Fibroblast of lung (primary cell): ENCODE data around the gene EDNRA. TPM values are rescaled to one million over a fixed set of nuclear protein-coding genes. Genes with fewer than 3 reads are reported as not detected.

Experiments used
- DNase-seq, 2 donors: peaks; one replicate each; pipeline versions ENCODE4 v3.0.0 to v3.0.0-alpha.2; 2010; ENCODE audit warnings: low read depth in 2 of 2
- H2AFZ ChIP-seq: 2 replicates; pipeline ENCODE4 v1.5.1; 2012; ENCODE audit warnings: low read length, control low read depth, inconsistent platforms
- H3K27ac ChIP-seq: 2 replicates; pipeline ENCODE4 v1.5.1; 2011; ENCODE audit warnings: low read length, control low read depth; ENCODE audit not compliant: insufficient read depth
- H3K27me3 ChIP-seq: 2 replicates; pipeline ENCODE4 v1.5.1; 2011; ENCODE audit warnings: mild to moderate bottlenecking, low read length; ENCODE audit not compliant: control insufficient read depth, insufficient read depth
- H3K36me3 ChIP-seq: 2 replicates; pipeline ENCODE4 v1.5.1; 2011; ENCODE audit warnings: low read length; ENCODE audit not compliant: control insufficient read depth, insufficient read depth
- H3K4me1 ChIP-seq: 2 replicates; pipeline ENCODE4 v1.5.1; 2011; ENCODE audit warnings: low read length; ENCODE audit not compliant: control insufficient read depth, insufficient read depth; ENCODE audit errors: extremely low read depth
- H3K4me2 ChIP-seq: 2 replicates; pipeline ENCODE4 v1.5.1; 2011; ENCODE audit warnings: low read length, control low read depth; ENCODE audit not compliant: insufficient read depth; ENCODE audit errors: extremely low read depth
- H3K4me3 ChIP-seq, 4 experiments: fragments of 200-600 bp in 1 of 4; sonication (generic) in 1 of 4; replicated peaks in 1 of 4; 2 replicates each; pipeline ENCODE4 v1.5.1; 2011 to 2016; ENCODE audit warnings: low read length in 4 of 4, low read depth in 3 of 4, mild to moderate bottlenecking in 3 of 4, control low read depth in 2 of 4, inconsistent platforms in 1 of 4, mixed read lengths in 1 of 4; ENCODE audit not compliant: insufficient read depth in 1 of 4; ENCODE audit errors: control extremely low read depth in 1 of 4
- H3K79me2 ChIP-seq: 2 replicates; pipeline ENCODE4 v1.5.1; 2012; ENCODE audit warnings: mild to moderate bottlenecking, low read length, inconsistent platforms; ENCODE audit not compliant: control insufficient read depth, insufficient read depth
- H3K9ac ChIP-seq: 2 replicates; pipeline ENCODE4 v1.5.1; 2011; ENCODE audit warnings: mild to moderate bottlenecking, low read length, control low read depth; ENCODE audit not compliant: insufficient read depth
- H3K9me3 ChIP-seq: 2 replicates; pipeline ENCODE4 v1.5.1; 2012; ENCODE audit warnings: low read depth, low read length; ENCODE audit not compliant: control insufficient read depth, insufficient read depth
- H4K20me1 ChIP-seq: 2 replicates; pipeline ENCODE4 v1.5.1; 2011; ENCODE audit warnings: low read length; ENCODE audit not compliant: control insufficient read depth, insufficient read depth; ENCODE audit errors: extremely low read depth
- CTCF ChIP-seq, 2 donors: IDR thresholded peaks in 1 of 2; conservative IDR thresholded peaks in 1 of 2; 1 replicate in 1 of 2; 2 replicates in 1 of 2; pipeline ENCODE4 v1.5.1; 2011 to 2012; ENCODE audit warnings: low read length in 2 of 2, control low read depth in 1 of 2, inconsistent platforms in 1 of 2, low read depth in 1 of 2, mild to moderate bottlenecking in 1 of 2
- EZH2 ChIP-seq: IDR thresholded peaks from 2 replicates; pipeline ENCODE4 v1.5.1; 2012; ENCODE audit warnings: low read length, control low read depth, mild to moderate bottlenecking; ENCODE audit errors: missing control alignments
- polyA plus RNA-seq, 2 donors: library from polyadenylated mRNA; depleted of rRNA in 1 of 2; stranded (reverse) in 1 of 2; unstranded in 1 of 2; fragments of >200 nt; gene quantifications; 2 replicates each; pipeline ENCODE4 v1.2.1, GENCODE V29; 2011 to 2012; ENCODE audit warnings: missing spikeins in 1 of 2
- total RNA-seq: library from RNA; depleted of rRNA; stranded (reverse); fragments of >200 nt; gene quantifications from 2 replicates; pipeline ENCODE4 v1.2.1, GENCODE V29; 2014

Gene EDNRA
- total and polyA plus RNA-seq, 2 donors (not counting 1 experiment from before 2014, with no cell fraction given) = 2.0 to 9.5 TPM

DNA sequence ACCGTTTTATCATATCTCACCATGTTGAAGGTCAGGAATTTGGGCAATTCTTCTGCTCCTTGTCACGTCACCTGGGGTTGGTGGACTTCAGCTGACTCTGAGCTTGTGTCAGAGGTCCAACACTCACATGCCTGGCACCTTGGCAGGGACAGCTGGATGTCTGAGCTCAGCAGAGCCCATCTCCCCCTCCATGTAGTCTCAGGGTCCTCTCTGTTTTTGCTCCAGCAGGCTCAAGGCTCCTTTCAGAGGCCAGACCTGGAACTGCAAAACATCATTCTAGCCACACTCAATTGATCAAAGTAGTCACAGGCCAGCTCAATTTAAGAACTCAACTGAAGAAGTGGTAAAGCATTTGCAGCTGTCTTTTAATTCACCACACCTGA, 45.4 kb downstream of the EDNRA start:
- Histone ChIP-seq H4K20me1 (no peaks in the 10 kb centered on the region), H3K9ac (no peak overlapping the region), H3K4me3 (no peak overlapping the region), H3K79me2 (no peaks in the 10 kb centered on the region), H2AFZ (no peak overlapping the region), H3K27me3 (no peaks in the 10 kb centered on the region), H3K9me3 (no peaks in the 10 kb centered on the region), H3K4me2 (no peak overlapping the region), H3K27ac (no peak overlapping the region), H3K4me1 (no peaks in the 10 kb centered on the region), H3K36me3 (no peaks in the 10 kb centered on the region)
- peak in 1 of 2 donors; percentile 9 for TF ChIP-seq CTCF (conservative IDR thresholded peaks at IDR 0.05 in 1 of 2, IDR thresholded peaks at IDR 0.05 in 1 of 2; ENCODE audit: low read depth in 1 of 2, low read length in 2 of 2)
- no peak for TF ChIP-seq EZH2
- no peak for DNase-seq

DNA sequence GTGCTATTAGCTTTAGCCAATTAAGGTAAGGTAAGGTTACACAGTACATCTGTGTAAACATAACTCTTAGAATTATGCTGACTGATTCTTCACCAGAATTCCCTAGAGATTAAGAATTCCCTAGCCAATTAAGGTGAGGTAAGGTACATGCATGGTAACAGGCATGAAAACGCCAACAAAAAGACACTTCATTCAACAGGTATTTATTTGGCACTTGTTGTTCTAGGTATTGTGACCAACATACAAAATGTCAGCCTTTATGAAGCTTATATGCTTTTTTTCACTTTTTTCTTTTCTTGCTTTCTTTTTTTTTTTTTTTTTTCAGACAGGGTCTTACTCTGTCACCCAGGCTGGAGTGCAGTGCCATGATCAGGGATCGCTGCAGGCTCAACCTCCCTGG, 47.2 kb downstream of the EDNRA start:
- no peaks in the 10 kb centered on the region for H3K9me3 ChIP-seq
- TF ChIP-seq EZH2 = no peak
- TF ChIP-seq CTCF (conservative IDR thresholded peaks at IDR 0.05 in 1 of 2, IDR thresholded peaks at IDR 0.05 in 1 of 2; ENCODE audit: low read depth in 1 of 2, low read length in 2 of 2) = no peak
- H3K4me3 ChIP-seq = no peak overlapping the region

DNA sequence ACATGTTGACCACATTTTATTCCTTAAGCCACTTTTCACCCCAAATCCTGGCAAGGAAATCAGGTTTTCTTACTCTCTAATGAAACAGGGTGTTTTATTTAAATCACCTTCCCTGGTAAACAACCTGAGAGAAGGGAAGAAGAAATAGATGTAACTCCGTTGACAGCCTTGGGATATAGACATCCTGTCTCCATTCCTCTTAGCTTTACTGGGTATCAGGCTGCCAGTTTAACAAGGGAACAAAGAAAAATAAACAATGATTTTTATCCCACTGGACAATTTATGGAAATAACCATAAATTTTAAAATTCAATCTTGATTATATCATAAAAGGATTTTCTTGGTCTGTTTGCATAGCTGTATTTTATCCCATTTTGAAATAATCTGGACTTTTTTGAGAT, 49.2 kb downstream of the EDNRA start:
- Histone ChIP-seq H3K4me3 (no peak overlapping the region), H4K20me1 (no peaks in the 10 kb centered on the region), H3K4me2 (no peak overlapping the region), H2AFZ (no peak overlapping the region), H3K9ac (no peak overlapping the region), H3K79me2 (no peaks in the 10 kb centered on the region), H3K4me1 (no peaks in the 10 kb centered on the region), H3K9me3 (no peaks in the 10 kb centered on the region), H3K27me3 (no peaks in the 10 kb centered on the region), H3K27ac (no peak overlapping the region), H3K36me3 (no peaks in the 10 kb centered on the region)
- TF ChIP-seq CTCF (conservative IDR thresholded peaks at IDR 0.05 in 1 of 2, IDR thresholded peaks at IDR 0.05 in 1 of 2; ENCODE audit: low read depth in 1 of 2, low read length in 2 of 2) = no peak
- no peak for TF ChIP-seq EZH2
- DNase-seq = no peak

More for the DNA sequence above, 47.2 kb downstream of the EDNRA start:
- DNase-seq = no peak
- Histone ChIP-seq H3K9ac (no peak overlapping the region), H3K36me3 (no peaks in the 10 kb centered on the region), H3K79me2 (no peaks in the 10 kb centered on the region), H4K20me1 (no peaks in the 10 kb centered on the region), H3K4me1 (no peaks in the 10 kb centered on the region), H3K27ac (no peak overlapping the region), H3K4me2 (no peak overlapping the region), H3K27me3 (no peaks in the 10 kb centered on the region), H2AFZ (no peak overlapping the region)
